NCI-H82 treated with DMSO at 0.1 percent for 48 hours (cell line): ENCODE data around the gene JPH2.
"Not testable (repeated sequence)": the region's sequence is repeated elsewhere in the genome, so short reads cannot be mapped to it uniquely, and the experiment has no call there.

Experiments
- DNase-seq: peaks from one replicate; lab custom pipeline; 2025; ENCODE audit not compliant: unreplicated experiment; lab: John Stamatoyannopoulos, UW

JPH2 gene

DNA sequence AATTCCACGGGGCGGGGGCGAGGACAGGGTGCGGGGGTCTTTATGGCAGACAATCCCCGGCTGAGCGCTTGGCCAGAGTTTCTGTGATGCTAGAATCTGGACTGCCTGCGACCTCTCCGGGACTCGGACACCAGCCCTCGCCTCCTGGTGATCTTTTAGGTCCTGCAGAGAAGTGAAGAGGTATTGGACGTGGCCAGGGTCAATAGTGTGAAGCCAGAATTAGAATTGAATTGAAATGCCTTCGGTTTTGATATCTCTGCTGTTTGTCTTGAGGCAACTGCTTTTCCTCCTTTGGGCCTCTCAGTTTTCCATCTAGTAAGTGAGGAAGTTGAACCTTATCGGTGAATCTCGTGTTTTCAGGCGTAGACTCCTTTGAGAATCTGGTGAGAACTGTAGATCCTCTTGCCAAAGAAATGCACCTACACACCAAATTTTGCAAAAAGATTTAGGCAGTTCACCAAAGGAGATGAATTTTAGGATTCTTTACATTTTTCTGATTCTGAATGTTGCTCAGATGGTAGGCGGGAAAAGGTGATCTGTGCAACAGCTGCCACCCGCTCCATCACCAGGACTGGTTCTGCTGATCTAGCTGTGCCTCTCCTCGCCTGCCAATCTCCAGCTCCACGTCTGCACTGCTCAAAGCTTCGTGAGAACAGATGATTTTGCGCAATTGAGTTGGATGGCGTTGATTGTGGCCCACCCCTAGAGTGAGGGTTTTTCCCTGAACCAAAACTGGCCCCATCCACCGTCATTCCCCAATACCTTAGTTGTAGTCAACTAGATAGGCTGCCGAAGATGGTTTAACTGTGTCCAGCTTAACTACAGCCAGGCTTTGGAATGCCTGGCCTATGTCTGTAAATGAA, 24.4 kb upstream of the JPH2 start:
- DNase-seq: no peak

DNA sequence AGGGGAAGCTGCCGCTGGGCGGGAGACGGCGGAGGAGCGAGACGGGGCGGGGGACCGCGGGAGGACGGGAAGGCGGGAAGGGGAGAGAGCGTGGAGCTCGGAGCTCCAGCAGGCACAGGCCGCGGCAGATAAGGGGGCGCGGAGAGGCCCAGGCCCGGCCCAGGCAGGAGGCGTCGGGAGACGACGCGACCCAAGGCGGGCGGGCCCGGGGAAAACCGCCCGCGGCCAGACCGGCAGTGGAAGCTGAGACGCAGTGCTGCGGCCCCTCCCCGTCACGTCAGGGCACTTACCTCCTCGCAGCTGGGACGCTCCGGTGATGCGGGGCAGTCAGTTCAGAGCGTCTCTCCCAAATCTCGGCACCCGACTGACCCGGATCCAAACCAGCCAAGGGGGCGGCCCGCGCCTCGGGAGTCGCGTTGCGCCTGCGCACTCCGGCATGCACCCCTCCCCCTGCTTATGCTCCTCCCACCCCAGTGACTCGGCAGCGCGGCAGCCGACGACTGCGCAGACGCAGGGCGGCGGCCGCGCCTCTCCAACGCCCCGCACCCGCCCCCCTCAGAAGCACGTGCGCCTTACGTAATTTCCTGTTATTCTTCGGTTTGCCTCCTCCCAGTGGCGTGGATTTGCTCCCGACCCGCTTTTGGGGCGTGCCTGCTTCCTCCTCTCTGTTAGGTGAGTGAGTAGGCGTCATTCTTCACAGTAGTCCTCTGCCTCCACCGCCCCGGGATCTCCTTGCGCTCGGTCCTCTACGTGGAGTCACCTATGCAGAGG, 23.6 kb upstream of the JPH2 start, which contains the start of gene OSER1:
OSER1 (minus strand) TSS at position 366 of the 771 bp plus-strand sequence. CDS start 3,814 bp downstream, outside the sequence.
- peak; percentile 92 for DNase-seq

DNA sequence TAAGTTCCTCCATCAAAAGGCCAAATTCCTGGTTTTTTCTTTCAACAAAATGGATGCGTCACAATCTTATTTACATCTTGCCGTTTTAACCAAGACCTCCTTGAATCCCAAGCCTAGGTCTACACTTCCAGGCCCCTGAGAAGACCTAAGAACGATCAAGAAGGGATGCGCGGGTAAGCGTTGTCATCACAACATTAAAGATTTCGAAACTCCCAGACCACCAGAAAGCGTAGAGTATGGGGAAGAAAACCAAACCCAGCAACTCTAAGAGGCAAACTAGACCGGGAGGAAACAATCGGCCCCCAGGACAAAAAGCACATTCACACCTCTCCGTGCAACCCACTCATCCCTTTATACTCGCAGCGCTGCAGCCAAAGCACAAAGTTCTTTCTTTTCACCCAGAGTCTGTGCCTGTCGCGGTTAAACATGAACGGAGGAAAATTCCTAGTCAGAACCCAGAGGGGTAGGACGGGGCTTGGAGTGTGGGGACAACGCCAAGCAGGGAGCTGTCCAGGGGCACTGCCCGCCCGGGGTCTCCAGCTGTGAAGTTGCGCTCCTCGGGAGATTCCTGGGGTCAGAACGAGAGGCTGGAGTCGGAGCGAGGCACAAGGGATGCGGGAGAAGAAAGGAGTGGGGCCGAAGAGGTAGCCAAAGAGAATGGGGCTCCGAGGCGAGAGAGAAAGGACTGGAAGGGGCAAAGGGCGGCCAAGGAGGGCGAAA, 22.9 kb upstream of the JPH2 start:
- DNase-seq: no peak

- DNase-seq: no peak
These were observed 21.8 kb upstream of the JPH2 start for GRCh38 chr20:44208770-44209169.

GRCh38 chr20:44208165-44208564, 21.2 kb upstream of the JPH2 start:
- DNase-seq: no peak

GRCh38 chr20:44207126-44207723, 20.2 kb upstream of the JPH2 start:
- no peak for DNase-seq

GRCh38 chr20:44206132-44206531, 19.1 kb upstream of the JPH2 start:
- no peak for DNase-seq

DNA sequence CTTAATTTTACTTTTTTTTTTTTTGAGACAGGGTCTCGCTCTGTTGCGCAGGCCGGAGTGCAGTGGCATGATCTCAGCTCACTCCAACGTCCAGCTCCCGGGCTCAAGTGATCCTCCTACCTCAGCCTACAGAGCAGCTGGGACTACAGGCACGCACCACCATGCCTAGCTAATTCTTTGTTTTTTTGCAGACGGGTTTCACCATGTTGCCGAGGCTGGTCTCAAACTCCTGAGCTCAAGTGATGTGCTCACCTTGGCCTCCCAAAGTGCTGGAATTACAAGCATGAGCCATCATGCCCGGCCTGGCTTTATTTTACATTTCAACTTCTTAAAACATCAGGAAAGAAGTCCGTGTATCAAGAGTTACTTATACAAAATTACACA, 17.8 kb upstream of the JPH2 start:
- DNase-seq: no peak

DNA sequence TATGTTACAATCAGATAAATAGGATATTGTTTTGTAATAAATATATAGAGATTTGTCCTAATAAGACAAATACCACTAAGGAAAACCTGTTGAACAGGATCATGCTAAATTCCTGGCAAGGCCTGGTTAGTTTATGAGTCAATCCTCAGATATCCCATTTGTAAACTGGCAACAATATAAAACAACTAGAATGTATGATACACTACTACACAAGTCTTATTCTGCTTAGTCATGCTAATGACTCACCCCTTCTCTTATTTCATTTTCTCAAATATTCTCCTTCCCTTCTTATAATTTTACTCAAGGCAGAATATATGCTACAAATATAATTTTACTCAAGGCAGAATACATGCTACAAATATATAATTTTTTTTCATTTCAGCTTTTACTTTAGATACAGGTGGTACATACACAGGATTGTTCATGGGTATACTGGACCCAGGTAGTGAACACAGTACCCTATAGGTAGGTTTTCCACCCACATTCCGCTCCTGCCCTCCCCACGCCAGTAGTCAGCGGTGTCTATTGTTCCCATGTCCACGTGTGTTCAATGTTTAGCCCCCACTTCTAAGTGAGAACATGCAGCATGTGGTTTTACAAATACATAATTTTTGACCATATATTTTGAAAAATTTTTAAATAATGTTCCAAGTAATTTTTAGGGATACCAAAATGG, 17.3 kb upstream of the JPH2 start:
- no peak for DNase-seq

DNA sequence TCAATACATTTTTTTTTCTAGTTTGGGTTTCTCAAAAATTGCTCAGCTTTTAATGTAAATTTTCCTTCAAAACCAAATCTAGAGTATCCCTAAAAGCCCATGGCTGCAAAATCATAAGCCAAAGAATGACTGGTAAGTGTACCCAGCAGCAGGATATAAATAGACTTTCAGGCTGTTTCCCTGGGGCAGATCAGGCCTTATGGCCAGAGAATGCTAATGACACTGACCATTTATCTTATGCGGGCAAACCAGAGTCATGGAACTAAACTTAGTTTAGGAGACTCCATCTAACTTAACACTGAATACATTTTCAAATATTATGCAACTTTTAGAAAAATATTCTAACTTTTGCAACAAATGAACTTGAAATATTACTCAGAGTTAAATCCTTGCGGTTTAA, 16.2 kb upstream of the JPH2 start:
- DNase-seq: no peak

GRCh38 chr20:44200983-44201382, 14.0 kb upstream of the JPH2 start:
- no peak for DNase-seq

- DNase-seq: no peak
These were observed 13.4 kb upstream of the JPH2 start for GRCh38 chr20:44200371-44200770.

DNA sequence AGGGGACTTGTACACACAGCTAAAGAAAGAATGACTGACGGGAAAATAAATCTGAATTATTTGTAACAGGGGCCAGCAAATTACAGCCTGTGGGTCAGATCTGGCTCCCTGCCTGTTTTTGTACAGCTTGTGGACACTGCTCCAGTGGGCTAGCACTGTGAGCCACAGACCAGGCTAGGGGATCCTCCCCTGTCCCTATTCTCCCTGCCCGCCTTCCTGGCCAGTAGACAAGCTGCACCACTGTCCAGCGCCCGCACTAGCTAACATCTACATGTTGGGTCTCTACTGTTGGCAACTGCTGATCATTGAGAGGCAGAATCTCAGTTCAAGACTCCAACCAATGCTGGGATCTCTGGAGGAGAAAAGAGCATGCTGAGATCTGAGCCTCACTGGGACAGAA, 12.9 kb upstream of the JPH2 start:
- DNase-seq: no peak

GRCh38 chr20:44198872-44199271, 11.9 kb upstream of the JPH2 start:
- no peak for DNase-seq

DNA sequence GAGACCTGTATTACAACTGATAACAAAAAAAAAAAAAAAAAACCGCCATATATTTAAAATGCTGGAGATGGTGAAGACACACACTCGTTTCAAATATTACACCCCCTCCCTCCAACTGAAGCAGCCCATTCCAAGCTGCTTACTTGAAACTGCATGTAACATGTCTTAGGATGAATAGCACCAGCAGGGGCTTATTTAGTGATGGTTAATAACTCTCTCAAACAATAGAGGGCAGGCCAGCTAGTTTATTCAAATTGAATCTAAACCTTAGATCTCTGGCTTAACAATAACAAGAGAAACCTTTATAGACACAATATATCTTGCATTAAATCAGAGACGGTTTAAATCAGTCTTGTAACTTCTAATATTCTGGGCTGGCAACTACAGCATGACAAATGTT, 9.3 kb upstream of the JPH2 start:
- no peak for DNase-seq

DNA sequence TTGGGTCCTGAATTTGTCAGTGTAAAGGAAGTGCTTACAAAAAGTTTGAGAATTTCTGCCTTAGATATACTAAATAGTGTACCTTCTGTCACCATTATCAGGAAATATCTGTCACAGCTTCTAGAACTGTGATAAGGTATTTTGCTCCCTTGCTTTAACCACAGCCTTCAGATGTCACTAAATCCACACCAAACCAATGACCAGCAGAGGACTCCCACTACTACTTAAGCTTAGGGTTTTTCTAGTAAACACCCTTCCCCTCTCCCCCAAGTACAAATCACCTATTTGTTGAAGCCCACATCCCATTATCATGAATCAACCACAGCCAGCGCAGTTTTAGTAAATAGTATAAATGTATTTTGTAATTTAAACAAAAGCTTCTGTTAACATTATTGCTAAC, 8.6 kb upstream of the JPH2 start:
- DNase-seq: no peak

- DNase-seq: no peak
These were observed 6.8 kb upstream of the JPH2 start for GRCh38 chr20:44193801-44194200.

- DNase-seq: not testable (repeated sequence)
These were observed 4.7 kb upstream of the JPH2 start for GRCh38 chr20:44191640-44192039.

- peak; percentile 29 for DNase-seq
These were observed 3.3 kb upstream of the JPH2 start for GRCh38 chr20:44190197-44190852.

DNA sequence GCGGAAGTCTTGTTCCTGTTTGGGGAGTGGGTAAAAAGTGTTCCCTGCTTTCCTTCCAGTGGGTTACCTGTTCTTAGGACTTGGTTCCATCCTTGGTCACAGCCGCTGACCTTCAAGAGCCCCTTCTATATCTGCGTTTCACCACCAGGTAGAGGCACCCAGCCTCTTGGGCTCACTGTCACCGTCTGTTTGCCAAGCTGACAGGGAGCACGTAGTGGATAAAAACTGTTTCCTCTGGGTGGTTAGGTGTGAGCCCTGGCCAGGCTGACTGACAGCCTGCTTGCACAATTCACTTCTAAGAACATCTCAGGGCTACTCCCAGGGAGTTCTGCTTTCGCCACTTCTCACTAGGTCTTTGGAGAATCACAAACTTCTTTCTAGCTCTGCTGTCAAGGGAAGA, 1.8 kb upstream of the JPH2 start:
- DNase-seq: no peak
